Small intestine (tissue), 7 donors: Measurements from ENCODE around the gene PGS1. TPM values are rescaled to one million over a fixed set of nuclear protein-coding genes. Genes with fewer than 3 reads are reported as not detected.

Experiments
- DNase-seq, 2 donors: peaks; one replicate each; pipeline versions ENCODE4 v3.0.0 to v3.0.0-alpha.2; 2013
- FAIRE-seq: peaks from 2 replicates; lab custom pipeline; 2012; peaks lifted over from hg19 to GRCh38; lab: Jason Lieb, UNC
- H3K27ac ChIP-seq, 3 donors: one replicate each; pipeline ENCODE4 v1.5.1; 2013; ENCODE audit warnings: low read length in 2 of 3, mild to moderate bottlenecking in 2 of 3, control low read depth in 1 of 3, inconsistent platforms in 1 of 3, low read depth in 1 of 3, moderate library complexity in 1 of 3
- H3K27me3 ChIP-seq, 3 donors: one replicate each; pipeline ENCODE4 v1.6.1; 2013; ENCODE audit warnings: low read length in 3 of 3, inconsistent platforms in 1 of 3; ENCODE audit not compliant: control insufficient read depth in 3 of 3, insufficient read depth in 3 of 3
- H3K36me3 ChIP-seq, 3 donors: one replicate each; pipeline ENCODE4 v1.6.1; 2013; ENCODE audit warnings: low read length in 3 of 3, inconsistent platforms in 1 of 3, low read depth in 1 of 3, mild to moderate bottlenecking in 1 of 3, moderate library complexity in 1 of 3; ENCODE audit not compliant: control insufficient read depth in 3 of 3, insufficient read depth in 2 of 3
- H3K4me1 ChIP-seq, 3 donors: one replicate each; pipeline ENCODE4 v1.6.1; 2013; ENCODE audit warnings: low read length in 2 of 3, inconsistent platforms in 1 of 3, low read depth in 1 of 3, mild to moderate bottlenecking in 1 of 3, moderate library complexity in 1 of 3; ENCODE audit not compliant: control insufficient read depth in 3 of 3, insufficient read depth in 2 of 3
- H3K4me3 ChIP-seq, 3 donors: one replicate each; pipeline ENCODE4 v1.5.1; 2013; ENCODE audit warnings: low read length in 3 of 3, control low read depth in 1 of 3, inconsistent platforms in 1 of 3, low read depth in 1 of 3, mild to moderate bottlenecking in 1 of 3, moderate library complexity in 1 of 3
- H3K9me3 ChIP-seq, 2 donors: one replicate each; pipeline ENCODE4 v1.6.1; 2013; ENCODE audit warnings: low read depth in 1 of 2, low read length in 1 of 2; ENCODE audit not compliant: control insufficient read depth in 2 of 2, insufficient read depth in 1 of 2
- WGBS, 3 donors: extraction: QIAGEN DNeasy Blood & Tissue Kit; methylation state at CpG; one replicate each; pipeline ENCODE4 v1.1.7; 2013; 5-methylcytosine and 5-hydroxymethylcytosine counted together
- polyA plus RNA-seq, 4 donors: library from polyadenylated mRNA; stranded (reverse) in 3 of 4; unstranded in 1 of 4; fragments of 200-250 nt in 3 of 4; fragments of 120-200 nt in 1 of 4; gene quantifications; one replicate each; pipeline versions ENCODE4 v1.2.1 to v1.2.3, GENCODE V29; 2013
- donor health status: healthy with polysubstance abuse.
- donor health status: control.
- donor health status: control.
- donor health status: Bipolar disorder and iron deficiency.
- donor health status: healthy.

PGS1 gene
- polyA plus RNA-seq, 4 donors, result 14.9 to 34.9 (median 20.5) TPM

DNA sequence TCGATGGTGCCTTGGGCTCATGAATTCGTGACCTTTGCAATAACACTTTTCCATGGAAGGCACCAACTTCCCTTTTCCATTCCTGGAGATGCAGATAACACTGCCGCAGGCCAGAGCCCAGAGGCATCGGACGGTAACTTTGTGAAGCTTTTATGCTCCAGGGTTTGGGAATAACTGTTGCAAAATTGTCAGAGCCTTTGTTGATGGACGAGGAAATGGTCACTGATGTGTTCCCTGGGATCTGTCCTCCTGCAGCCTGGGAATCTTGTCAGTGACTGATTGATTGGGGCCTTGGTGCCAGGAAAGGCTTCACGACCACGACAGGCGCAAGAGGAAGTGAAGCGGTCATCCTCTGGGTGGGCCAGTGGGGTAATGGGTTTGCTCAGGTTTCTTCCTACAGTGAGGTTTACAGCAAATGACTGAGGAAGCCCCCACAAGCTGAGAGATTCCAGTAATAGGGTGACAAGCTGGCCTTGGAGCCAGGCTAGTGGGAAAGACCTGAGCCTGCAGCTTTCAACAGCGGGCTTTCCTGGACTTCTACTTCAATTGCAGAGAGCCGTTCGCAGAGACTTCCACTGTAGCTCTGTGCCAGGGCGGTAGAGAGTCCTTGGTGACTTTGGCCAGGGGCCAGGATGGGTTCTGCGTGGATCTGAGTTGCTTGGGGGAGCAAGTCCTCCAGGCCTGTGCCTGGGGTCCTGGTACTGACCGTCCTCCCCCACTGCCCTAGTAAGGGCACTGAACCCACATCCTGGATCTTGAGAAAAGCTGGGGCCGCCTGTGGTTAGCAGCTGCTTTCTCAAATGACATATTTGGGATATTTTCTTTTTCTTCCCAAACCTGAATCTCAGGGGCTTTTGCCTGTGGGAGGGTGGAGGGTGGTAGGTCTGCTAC, 37.6 kb downstream of the PGS1 start:
- Histone ChIP-seq H3K4me3 (no peak overlapping the region), H3K4me1 (peaks cover 4 to 56% (median 33%) of the 10 kb centered on the region in 3 donors), H3K27me3 (no peaks in the 10 kb centered on the region), H3K9me3 (no peaks in the 10 kb centered on the region), H3K36me3 (peaks cover 0 to 75% (median 0%) of the 10 kb centered on the region in 3 donors), H3K27ac (peak overlapping the region; percentile 36 to 94 (median 51))
- no peak for FAIRE-seq
- 62 to 79% (median 78%) methylated on average over 17 of the region's 17 CpGs for WGBS, 3 donors
- DNase-seq, result peak in 1 of 2 donors; percentile 27

- peaks cover 3 to 57% (median 32%) of the 10 kb centered on the region in 3 donors for H3K4me1 ChIP-seq
- H3K36me3 ChIP-seq, result peaks cover 0 to 80% (median 0%) of the 10 kb centered on the region in 3 donors
- DNase-seq, result peak; percentile 48 to 73
- FAIRE-seq, result no peak
- no peaks in the 10 kb centered on the region for H3K27me3 ChIP-seq
- 42 to 73% (median 62%) methylated on average over 15 of the region's 15 CpGs for WGBS, 3 donors
- H3K9me3 ChIP-seq, result no peaks in the 10 kb centered on the region
- no peak overlapping the region for H3K4me3 ChIP-seq
- H3K27ac ChIP-seq, result peak overlapping the region; percentile 36 to 94 (median 51)
Observed at GRCh38 chr17:78416791-78417530, 38.5 kb downstream of the PGS1 start.

- H3K36me3 ChIP-seq, result peaks cover 0 to 78% (median 0%) of the 10 kb centered on the region in 3 donors
- no peak for DNase-seq
- no peak overlapping the region for H3K4me3 ChIP-seq
- H3K27me3 ChIP-seq, result no peaks in the 10 kb centered on the region
- 93 to 97% (median 93%) methylated on average over 13 of the region's 13 CpGs for WGBS, 3 donors
- no peaks in the 10 kb centered on the region for H3K9me3 ChIP-seq
- H3K27ac ChIP-seq, result peak overlapping the region in 2 of 3 donors; percentile 51 to 94
- no peak for FAIRE-seq
- H3K4me1 ChIP-seq, result peaks cover 2 to 56% (median 30%) of the 10 kb centered on the region in 3 donors
Observed at GRCh38 chr17:78417531-78417909, 39.1 kb downstream of the PGS1 start.

DNA sequence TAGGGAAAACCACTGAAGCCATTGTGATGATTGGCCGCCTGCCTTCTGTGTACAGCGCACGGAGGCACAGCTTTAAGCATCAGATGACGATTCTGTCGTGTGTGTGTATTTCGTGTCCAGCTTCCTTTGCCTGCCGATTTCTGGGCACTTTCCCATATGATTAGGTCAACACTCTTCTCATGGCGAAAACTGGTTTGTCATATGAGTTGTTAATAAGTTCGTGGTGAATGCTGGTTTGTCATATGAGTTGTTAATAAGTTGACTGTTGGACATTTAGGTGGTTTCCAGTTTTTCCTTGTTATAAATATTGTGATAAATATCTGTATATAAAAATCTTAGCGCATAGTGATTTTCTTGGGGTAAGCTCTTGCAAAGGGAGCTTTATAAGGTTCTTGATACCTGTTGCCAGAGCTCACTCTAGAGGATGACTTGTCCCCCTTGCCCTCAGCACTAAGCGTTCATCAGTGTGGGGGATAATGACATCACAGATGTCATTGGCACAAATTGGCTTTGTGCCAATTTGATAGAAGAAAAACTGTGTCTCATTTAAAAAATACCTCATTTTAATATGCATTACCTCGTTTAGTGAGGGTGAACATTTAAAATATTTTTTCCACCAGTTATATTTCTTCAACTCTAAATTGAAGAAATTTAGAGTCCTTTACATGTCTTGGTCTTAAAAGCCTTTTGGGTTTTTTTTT, 40.0 kb downstream of the PGS1 start:
- WGBS, 3 donors, result 70 to 76% (median 72%) methylated on average over 12 of the region's 12 CpGs
- Histone ChIP-seq H3K4me3 (no peak overlapping the region), H3K36me3 (peaks cover 0 to 78% (median 0%) of the 10 kb centered on the region in 3 donors), H3K27me3 (no peaks in the 10 kb centered on the region), H3K4me1 (peaks cover 2 to 53% (median 26%) of the 10 kb centered on the region in 3 donors), H3K9me3 (no peaks in the 10 kb centered on the region), H3K27ac (peak overlapping the region in 1 of 3 donors; percentile 41)
- FAIRE-seq (no peak), DNase-seq (no peak)

DNA sequence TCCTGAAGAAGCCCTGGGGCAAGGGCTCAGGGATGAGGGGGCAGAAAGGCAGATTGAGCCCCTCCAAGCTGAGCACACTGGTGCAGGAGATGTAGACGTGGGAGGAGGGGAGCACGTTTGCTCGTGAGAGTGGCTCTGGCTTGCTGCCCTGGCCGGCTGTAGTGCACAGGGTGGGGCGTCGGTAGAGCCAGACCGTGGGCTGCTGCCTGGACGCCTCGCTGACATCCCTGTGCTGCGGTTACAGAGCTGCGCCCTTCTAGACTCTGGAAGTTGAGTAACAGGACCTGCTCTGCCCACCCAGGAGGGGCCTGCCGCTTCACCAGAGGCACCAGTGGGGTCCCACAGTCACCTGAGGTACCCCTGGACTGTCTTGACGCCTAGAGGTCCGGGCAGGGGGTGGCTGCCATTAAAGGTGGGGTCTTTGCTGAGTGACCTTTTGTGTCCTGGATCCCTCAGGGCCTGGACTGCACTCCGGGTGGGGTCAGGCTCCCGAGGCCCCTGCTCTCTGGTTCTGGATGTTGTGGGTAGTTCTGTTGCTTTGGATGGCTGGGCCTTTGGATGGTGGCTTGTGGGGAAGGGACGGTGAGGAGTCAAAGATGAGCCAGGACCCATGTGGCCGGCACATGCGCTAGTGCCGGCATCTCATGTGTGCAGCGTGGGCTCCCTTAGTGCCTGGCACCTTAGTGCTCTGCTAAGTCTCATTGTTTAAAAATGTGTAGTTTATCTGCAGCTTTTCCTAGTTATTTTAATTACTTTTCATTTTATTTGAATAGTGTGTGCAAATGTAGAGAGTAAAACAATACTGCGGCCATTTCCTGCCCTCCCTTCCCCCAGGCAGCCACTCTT, 41.7 kb downstream of the PGS1 start:
- FAIRE-seq (no peak), DNase-seq (no peak)

GRCh38 chr17:78421084-78421533, 42.7 kb downstream of the PGS1 start:
- WGBS, 3 donors, result 61 to 83% (median 67%) methylated on average over 6 of the region's 6 CpGs
- H3K36me3 ChIP-seq, result peaks cover 7 to 78% (median 13%) of the 10 kb centered on the region in 3 donors
- H3K4me3 ChIP-seq, result no peak overlapping the region
- H3K4me1 ChIP-seq, result peaks cover 2 to 31% (median 11%) of the 10 kb centered on the region in 3 donors
- H3K9me3 ChIP-seq, result no peaks in the 10 kb centered on the region
- peak in 1 of 2 donors; percentile 74 for DNase-seq
- no peak for FAIRE-seq
- H3K27me3 ChIP-seq, result no peaks in the 10 kb centered on the region
- peak overlapping the region in 2 of 3 donors; percentile 55 to 63 for H3K27ac ChIP-seq

More for the DNA sequence above, 41.7 kb downstream of the PGS1 start:
- WGBS, 3 donors, result 76 to 85% (median 80%) methylated on average over 22 of the region's 22 CpGs
- peak overlapping the region in 1 of 3 donors; percentile 22 for H3K27ac ChIP-seq
- peaks cover 7 to 77% (median 10%) of the 10 kb centered on the region in 3 donors for H3K36me3 ChIP-seq
- no peak overlapping the region for H3K4me3 ChIP-seq
- no peaks in the 10 kb centered on the region for H3K9me3 ChIP-seq
- H3K27me3 ChIP-seq, result no peaks in the 10 kb centered on the region
- H3K4me1 ChIP-seq, result peaks cover 2 to 36% (median 13%) of the 10 kb centered on the region in 3 donors

DNA sequence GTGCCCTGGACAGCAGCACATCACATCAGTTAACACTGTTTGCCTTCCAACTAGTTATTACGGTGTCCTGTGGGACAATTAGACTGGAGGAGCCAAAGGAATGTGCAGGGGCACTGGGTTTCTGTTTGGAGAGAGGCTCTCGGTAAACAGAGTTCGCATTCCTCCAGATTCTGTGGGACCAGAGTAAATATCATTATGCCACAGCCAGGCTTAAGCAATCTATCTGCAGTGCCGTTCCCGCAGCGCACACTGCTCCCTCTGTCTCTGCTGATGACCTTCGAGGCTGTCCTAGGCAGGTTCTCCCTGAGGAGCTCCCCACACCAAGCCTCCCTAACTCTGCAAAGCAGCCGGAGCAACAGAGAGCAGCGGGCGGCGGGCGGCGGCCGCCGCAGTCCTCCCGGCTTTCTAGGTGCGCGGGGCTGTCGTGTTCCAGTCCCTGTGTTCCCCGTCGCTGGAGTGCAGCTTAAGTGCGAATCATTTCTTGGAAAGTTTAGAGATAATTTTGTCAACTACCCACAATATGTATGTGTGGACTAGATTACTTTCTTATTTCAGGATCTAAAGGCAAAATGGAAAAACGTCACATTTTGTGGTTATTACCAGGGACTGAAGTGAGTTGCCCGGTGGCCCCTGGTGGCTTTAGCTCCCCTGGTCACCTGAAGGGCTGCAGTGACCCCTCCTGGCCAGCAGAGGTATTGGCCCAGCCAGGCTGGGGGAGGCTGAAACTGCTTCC, 43.3 kb downstream of the PGS1 start:
- H3K4me3 ChIP-seq, result no peak overlapping the region
- peaks cover 2 to 25% (median 5%) of the 10 kb centered on the region in 3 donors for H3K4me1 ChIP-seq
- no peaks in the 10 kb centered on the region for H3K9me3 ChIP-seq
- whole genome bisulfite sequencing, 3 donors, result 76 to 79% (median 78%) methylated on average over 24 of the region's 24 CpGs
- no peaks in the 10 kb centered on the region for H3K27me3 ChIP-seq
- peaks cover 7 to 78% (median 18%) of the 10 kb centered on the region in 3 donors for H3K36me3 ChIP-seq
- FAIRE-seq (no peak), DNase-seq (peak; percentile 78 to 86)
- H3K27ac ChIP-seq, result peak overlapping the region in 2 of 3 donors; percentile 55 to 63
